ENCODE results near the gene RHOB. TPM values are rescaled to one million over a fixed set of nuclear protein-coding genes. Genes with fewer than 3 reads are reported as not detected.

Gene RHOB
- total RNA-seq, 1 donor, result 161 TPM

- Histone ChIP-seq H3K4me2 (ENCODE audit: insufficient read depth, low read length) (no peak overlapping the region), H4K20me1 (ENCODE audit: insufficient read depth, low read length) (peaks cover 5% of the 10 kb centered on the region), H3K27ac (ENCODE audit: low read depth, low read length) (no peak overlapping the region), H3K36me3 (ENCODE audit: insufficient read depth, low read length) (no peaks in the 10 kb centered on the region), H3K79me2 (ENCODE audit: insufficient read depth, low read length) (no peaks in the 10 kb centered on the region), H3K27me3 (ENCODE audit: insufficient read depth, low read length) (peaks cover 10% of the 10 kb centered on the region), H3K4me3 (ENCODE audit: insufficient read depth, low read length) (no peak overlapping the region), H3K4me1 (ENCODE audit: insufficient read depth, low read length) (peaks cover 23% of the 10 kb centered on the region), H2AFZ (ENCODE audit: low read length) (no peak overlapping the region), H3K9me3 (ENCODE audit: low read depth, low read length) (no peaks in the 10 kb centered on the region)
- no peak for DNase-seq (ENCODE audit: insufficient read length, low spot score, missing footprints)
- no peak for TF ChIP-seq CTCF (IDR thresholded peaks at IDR 0.05; ENCODE audit: extremely low read depth, low read depth, low read length)
These were observed 18.0 kb upstream of the RHOB start for GRCh38 chr2:20428717-20429490.

GRCh38 chr2:20429528-20429927 is 17.3 kb upstream of the RHOB start:
- no peaks in the 10 kb centered on the region for H3K79me2 ChIP-seq (ENCODE audit: insufficient read depth, low read length)
- peaks cover 5% of the 10 kb centered on the region for H4K20me1 ChIP-seq (ENCODE audit: insufficient read depth, low read length)
- no peaks in the 10 kb centered on the region for H3K9me3 ChIP-seq (ENCODE audit: low read depth, low read length)
- H3K4me2 ChIP-seq (ENCODE audit: insufficient read depth, low read length), result no peak overlapping the region
- TF ChIP-seq CTCF (IDR thresholded peaks at IDR 0.05; ENCODE audit: extremely low read depth, low read depth, low read length), result no peak
- H3K27ac ChIP-seq (ENCODE audit: low read depth, low read length), result no peak overlapping the region
- H3K36me3 ChIP-seq (ENCODE audit: insufficient read depth, low read length), result no peaks in the 10 kb centered on the region
- H3K27me3 ChIP-seq (ENCODE audit: insufficient read depth, low read length), result peaks cover 10% of the 10 kb centered on the region
- no peak overlapping the region for H2AFZ ChIP-seq (ENCODE audit: low read length)
- H3K4me3 ChIP-seq (ENCODE audit: insufficient read depth, low read length), result no peak overlapping the region
- DNase-seq (ENCODE audit: insufficient read length, low spot score, missing footprints), result no peak
- H3K4me1 ChIP-seq (ENCODE audit: insufficient read depth, low read length), result peaks cover 18% of the 10 kb centered on the region

GRCh38 chr2:20430035-20430434 is 16.8 kb upstream of the RHOB start:
- Histone ChIP-seq H3K27me3 (ENCODE audit: insufficient read depth, low read length) (peaks cover 10% of the 10 kb centered on the region), H3K36me3 (ENCODE audit: insufficient read depth, low read length) (no peaks in the 10 kb centered on the region), H4K20me1 (ENCODE audit: insufficient read depth, low read length) (peaks cover 4% of the 10 kb centered on the region), H2AFZ (ENCODE audit: low read length) (no peak overlapping the region), H3K4me1 (ENCODE audit: insufficient read depth, low read length) (peaks cover 13% of the 10 kb centered on the region), H3K27ac (ENCODE audit: low read depth, low read length) (no peak overlapping the region), H3K9me3 (ENCODE audit: low read depth, low read length) (no peaks in the 10 kb centered on the region), H3K79me2 (ENCODE audit: insufficient read depth, low read length) (no peaks in the 10 kb centered on the region), H3K4me2 (ENCODE audit: insufficient read depth, low read length) (no peak overlapping the region), H3K4me3 (ENCODE audit: insufficient read depth, low read length) (no peak overlapping the region)
- DNase-seq (ENCODE audit: insufficient read length, low spot score, missing footprints), result no peak
- no peak for TF ChIP-seq CTCF (IDR thresholded peaks at IDR 0.05; ENCODE audit: extremely low read depth, low read depth, low read length)

GRCh38 chr2:20430461-20431300 is 16.2 kb upstream of the RHOB start:
- Histone ChIP-seq H3K36me3 (ENCODE audit: insufficient read depth, low read length) (no peaks in the 10 kb centered on the region), H3K4me1 (ENCODE audit: insufficient read depth, low read length) (peaks cover 7% of the 10 kb centered on the region), H3K4me2 (ENCODE audit: insufficient read depth, low read length) (no peak overlapping the region), H2AFZ (ENCODE audit: low read length) (no peak overlapping the region), H3K27ac (ENCODE audit: low read depth, low read length) (no peak overlapping the region), H4K20me1 (ENCODE audit: insufficient read depth, low read length) (no peaks in the 10 kb centered on the region), H3K27me3 (ENCODE audit: insufficient read depth, low read length) (peaks cover 10% of the 10 kb centered on the region), H3K4me3 (ENCODE audit: insufficient read depth, low read length) (no peak overlapping the region), H3K9me3 (ENCODE audit: low read depth, low read length) (no peaks in the 10 kb centered on the region), H3K79me2 (ENCODE audit: insufficient read depth, low read length) (no peaks in the 10 kb centered on the region)
- no peak for TF ChIP-seq CTCF (IDR thresholded peaks at IDR 0.05; ENCODE audit: extremely low read depth, low read depth, low read length)
- no peak for DNase-seq (ENCODE audit: insufficient read length, low spot score, missing footprints)
